H1 (cell line): Measurements from ENCODE around the gene GRID1. TPM values are rescaled to one million over a fixed set of nuclear protein-coding genes. Genes with fewer than 3 reads are reported as not detected.

ENCODE experiments used
- ASH2L ChIP-seq: fragments of 200-600, 300-600 bp; sonication (generic); IDR thresholded peaks from one replicate; pipeline ENCODE4 v1.7.1; 2017; ENCODE audit warnings: low read length
- BCL11A ChIP-seq, 2 experiments: IDR thresholded peaks; one replicate each; pipeline ENCODE4 v1.6.1; 2011; ENCODE audit warnings: low read depth in 2 of 2, low read length in 2 of 2, mild to moderate bottlenecking in 2 of 2
- CBX5 ChIP-seq: fragments of 300-800, 300-1000 bp; sonication (generic); IDR thresholded peaks from 2 replicates; pipeline ENCODE4 v1.7.1; 2016; ENCODE audit warnings: antibody characterized with exemption, low read length, low read depth
- CHD2 ChIP-seq: IDR thresholded peaks from 2 replicates; pipeline ENCODE4 v1.6.1; 2012; ENCODE audit warnings: low read length, improper control_type of control experiment
- GABPA ChIP-seq: IDR thresholded peaks from 2 replicates; pipeline ENCODE4 v1.6.1; 2011; ENCODE audit warnings: mild to moderate bottlenecking, low read length, moderate library complexity, borderline replicate concordance; ENCODE audit not compliant: insufficient read depth
- GTF2F1 ChIP-seq: IDR thresholded peaks from 2 replicates; pipeline ENCODE4 v1.6.1; 2012; ENCODE audit warnings: low read depth, low read length, improper control_type of control experiment, borderline replicate concordance
- HDAC2 ChIP-seq, 2 experiments: fragments of 300-600 bp in 1 of 2; sonication (generic) in 1 of 2; IDR thresholded peaks; 2 replicates each; pipeline ENCODE4 v1.6.1; 2011 to 2012; ENCODE audit warnings: low read depth in 2 of 2, low read length in 2 of 2, mild to moderate bottlenecking in 2 of 2, moderate library complexity in 2 of 2, borderline replicate concordance in 1 of 2, inconsistent platforms in 1 of 2
- RAD21 ChIP-seq, 2 experiments: IDR thresholded peaks in 1 of 2; conservative IDR thresholded peaks in 1 of 2; 2 replicates each; pipeline ENCODE4 v1.6.1; 2011; ENCODE audit warnings: low read depth in 2 of 2, low read length in 2 of 2, improper control_type of control experiment in 1 of 2, inconsistent platforms in 1 of 2, mild to moderate bottlenecking in 1 of 2, moderate library complexity in 1 of 2
- TAF1 ChIP-seq: IDR thresholded peaks from 2 replicates; pipeline ENCODE4 v1.6.1; 2011; ENCODE audit warnings: mild to moderate bottlenecking, low read depth, low read length
- polyA plus RNA-seq, 7 experiments: library from polyadenylated mRNA; depleted of rRNA in 3 of 7; stranded (reverse) in 5 of 7; unstranded in 2 of 7; fragments of >200 nt in 5 of 7; fragments of 200-250 nt in 2 of 7; gene quantifications; 1 replicate in 5 of 7; 2 replicates in 1 of 7; 4 replicates in 1 of 7; pipeline versions ENCODE4 v1.2.1 to v1.2.3, GENCODE V29; 2011 to 2013; ENCODE audit warnings: missing spikeins in 2 of 7, mixed read lengths in 2 of 7
- total RNA-seq: library from RNA; stranded (reverse); fragmentation: NEBNext Ultra II Directional; extraction: Animal tissue kit (Norgen Biotek cat#: 25700); gene quantifications from 2 replicates; pipeline ENCODE4 v1.2.1, GENCODE V29; 2021
- TF ChIP-seq, protein P1 (sequence below): IDR thresholded peaks from 2 replicates; pipeline ENCODE4 v1.6.1; 2011; ENCODE audit warnings: low read length, improper control_type of control experiment

The GRID1 gene
- total and polyA plus RNA-seq, 2 of the 8 experiments (the other 6 are each of a cell fraction or from before 2014, with no cell fraction given): 0.22 to 0.30 TPM

DNA sequence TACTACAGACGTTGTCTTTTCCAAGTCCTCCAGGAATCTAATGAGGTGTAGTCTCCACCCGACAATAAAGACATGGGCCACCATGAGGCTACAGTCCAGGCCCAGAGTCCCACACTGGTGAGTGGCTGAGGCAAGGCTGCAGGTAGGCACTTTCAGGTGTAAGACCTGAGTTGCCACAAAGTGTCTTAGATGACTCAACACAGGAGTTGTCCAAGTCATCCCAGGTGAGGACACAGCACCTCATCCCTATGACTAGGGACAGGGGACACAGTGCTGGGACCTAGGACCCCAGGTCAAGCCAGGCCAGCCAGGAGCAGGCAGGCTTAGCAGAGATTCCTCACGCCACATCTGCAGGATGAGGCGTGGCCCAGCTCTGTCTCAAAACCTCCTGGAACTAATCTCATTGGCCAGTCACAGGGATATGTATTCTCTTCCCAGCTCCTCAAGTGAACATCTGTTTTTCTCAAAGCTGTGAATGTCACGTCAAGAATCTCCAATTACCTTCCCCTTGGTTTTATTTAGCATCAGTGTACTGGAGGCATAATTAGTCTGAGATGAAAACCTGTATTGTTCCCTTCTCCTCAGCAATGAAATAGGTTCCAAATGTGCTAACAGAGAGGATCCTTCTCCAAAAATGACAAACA is 254.6 kb downstream of the GRID1 start (continued):
- TF ChIP-seq RAD21 (IDR thresholded peaks at IDR 0.05 in 1 of 2, conservative IDR thresholded peaks at IDR 0.05 in 1 of 2; ENCODE audit: low read depth in 2 of 2, low read length in 2 of 2): no peak
- TF ChIP-seq GABPA: no peak
- TF ChIP-seq CBX5: no peak
- no peak for TF ChIP-seq TAF1
- no peak for TF ChIP-seq ASH2L
- TF ChIP-seq BCL11A (IDR thresholded peaks at IDR 0.05; ENCODE audit: low read depth in 2 of 2, low read length in 2 of 2): no peak
- no peak for TF ChIP-seq GTF2F1
- TF ChIP-seq, protein P1, sequence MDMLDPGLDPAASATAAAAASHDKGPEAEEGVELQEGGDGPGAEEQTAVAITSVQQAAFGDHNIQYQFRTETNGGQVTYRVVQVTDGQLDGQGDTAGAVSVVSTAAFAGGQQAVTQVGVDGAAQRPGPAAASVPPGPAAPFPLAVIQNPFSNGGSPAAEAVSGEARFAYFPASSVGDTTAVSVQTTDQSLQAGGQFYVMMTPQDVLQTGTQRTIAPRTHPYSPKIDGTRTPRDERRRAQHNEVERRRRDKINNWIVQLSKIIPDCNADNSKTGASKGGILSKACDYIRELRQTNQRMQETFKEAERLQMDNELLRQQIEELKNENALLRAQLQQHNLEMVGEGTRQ: no peak
- TF ChIP-seq HDAC2 (IDR thresholded peaks at IDR 0.05; ENCODE audit: borderline replicate concordance in 1 of 2, low read depth in 2 of 2, low read length in 2 of 2): no peak
- TF ChIP-seq CHD2: no peak
